ENCODE results near the gene GPATCH2L.

Gene GPATCH2L

DNA sequence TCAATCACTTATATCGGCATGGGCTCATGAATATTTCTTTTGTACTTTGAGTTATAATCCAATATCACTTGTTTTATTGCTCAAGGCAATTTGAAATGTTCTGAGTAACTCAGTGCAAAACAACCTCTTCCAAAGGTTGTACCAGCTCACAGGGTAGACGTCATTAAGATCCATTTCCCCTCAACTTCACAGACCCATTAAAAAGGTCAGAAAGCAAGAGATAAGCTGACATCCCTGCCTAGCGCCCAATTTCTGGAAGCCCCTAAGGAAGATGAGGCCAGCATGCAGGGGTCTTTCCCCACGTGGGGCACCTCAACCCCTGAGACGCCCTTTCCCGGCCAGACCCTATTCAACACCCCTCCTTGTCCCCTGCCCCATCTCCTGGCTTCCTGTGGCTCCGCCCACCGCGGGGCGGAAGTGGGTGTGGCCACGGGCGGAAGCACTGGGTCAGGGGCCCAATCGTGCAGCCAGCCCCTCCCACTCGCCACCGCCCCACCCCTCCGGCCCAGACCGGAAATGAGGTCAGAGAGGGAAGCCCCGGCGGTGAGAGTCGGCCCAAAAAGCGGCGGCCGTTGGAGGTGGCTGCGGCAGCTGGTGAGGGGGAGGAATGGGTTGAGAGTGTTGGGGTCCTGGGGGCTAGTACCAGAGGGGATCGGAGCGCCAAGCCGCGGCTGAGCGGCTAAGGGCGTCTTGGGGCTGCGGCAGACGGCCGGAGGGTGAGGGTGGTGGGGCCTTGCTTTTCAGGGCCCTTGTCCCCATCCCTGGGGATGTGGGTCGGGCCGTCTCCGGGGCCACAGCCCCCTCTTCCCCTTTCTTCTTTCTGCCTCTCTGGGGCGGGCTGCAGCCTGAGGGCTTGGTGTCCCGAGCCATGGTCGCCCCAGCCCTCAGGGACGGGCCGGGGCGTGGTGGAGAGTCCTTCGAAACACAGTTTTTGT, at the start of gene GPATCH2L:
Gene GPATCH2L (plus strand): TSS at position 525 of the 935 bp plus-strand sequence. CDS start 2,442 bp downstream, outside the sequence.
- DNase-seq (ENCODE audit: low read depth) = peak; percentile 78

DNA sequence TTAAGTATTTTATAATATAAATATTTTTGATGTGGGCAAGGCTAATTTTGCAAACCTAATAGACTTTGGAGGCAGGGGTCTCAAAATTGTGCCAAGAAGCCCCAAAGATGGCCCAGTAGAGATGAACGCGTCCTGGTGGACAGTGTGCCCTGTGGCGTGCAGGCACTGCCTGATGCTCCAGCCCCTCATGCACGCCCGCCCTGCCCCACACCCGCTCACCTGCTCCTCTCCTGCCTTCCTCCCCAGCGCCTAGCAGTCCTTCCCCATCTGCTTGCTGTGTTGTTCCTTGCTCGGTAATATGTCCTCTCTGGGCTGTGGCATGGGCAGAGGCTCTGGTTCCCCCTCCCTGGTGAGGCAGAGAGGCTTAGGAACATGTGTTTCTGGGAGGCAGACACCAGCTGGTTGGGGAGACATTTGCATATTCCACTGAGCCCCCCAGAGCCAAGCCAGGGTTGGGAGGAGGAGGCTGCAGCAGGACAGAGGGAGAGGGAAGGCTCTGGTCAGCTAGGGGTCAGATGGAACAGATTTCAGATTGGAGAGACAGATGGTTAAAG, 46.8 kb upstream of the GPATCH2L start:
- no peak for DNase-seq (ENCODE audit: low read depth)

DNA sequence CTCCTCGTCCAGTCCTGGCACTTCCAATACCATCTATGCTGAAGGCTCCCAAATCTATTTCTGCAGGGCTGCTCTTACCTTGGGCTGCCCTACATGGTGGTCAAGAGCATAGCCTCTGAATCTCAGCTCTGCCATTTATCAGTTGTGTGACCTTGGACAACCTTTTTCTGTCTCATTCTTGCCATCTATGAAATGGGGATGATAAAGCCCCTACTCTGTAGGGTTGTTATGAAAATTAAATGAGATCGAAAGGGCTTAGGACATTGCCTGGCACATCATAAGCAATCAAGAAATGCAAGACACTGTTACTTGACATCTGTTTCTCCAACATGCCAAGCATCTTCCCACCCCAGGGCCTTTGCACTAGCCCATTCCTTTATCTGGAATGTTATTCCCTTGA, 45.5 kb upstream of the GPATCH2L start:
- no peak for DNase-seq (ENCODE audit: low read depth)

DNA sequence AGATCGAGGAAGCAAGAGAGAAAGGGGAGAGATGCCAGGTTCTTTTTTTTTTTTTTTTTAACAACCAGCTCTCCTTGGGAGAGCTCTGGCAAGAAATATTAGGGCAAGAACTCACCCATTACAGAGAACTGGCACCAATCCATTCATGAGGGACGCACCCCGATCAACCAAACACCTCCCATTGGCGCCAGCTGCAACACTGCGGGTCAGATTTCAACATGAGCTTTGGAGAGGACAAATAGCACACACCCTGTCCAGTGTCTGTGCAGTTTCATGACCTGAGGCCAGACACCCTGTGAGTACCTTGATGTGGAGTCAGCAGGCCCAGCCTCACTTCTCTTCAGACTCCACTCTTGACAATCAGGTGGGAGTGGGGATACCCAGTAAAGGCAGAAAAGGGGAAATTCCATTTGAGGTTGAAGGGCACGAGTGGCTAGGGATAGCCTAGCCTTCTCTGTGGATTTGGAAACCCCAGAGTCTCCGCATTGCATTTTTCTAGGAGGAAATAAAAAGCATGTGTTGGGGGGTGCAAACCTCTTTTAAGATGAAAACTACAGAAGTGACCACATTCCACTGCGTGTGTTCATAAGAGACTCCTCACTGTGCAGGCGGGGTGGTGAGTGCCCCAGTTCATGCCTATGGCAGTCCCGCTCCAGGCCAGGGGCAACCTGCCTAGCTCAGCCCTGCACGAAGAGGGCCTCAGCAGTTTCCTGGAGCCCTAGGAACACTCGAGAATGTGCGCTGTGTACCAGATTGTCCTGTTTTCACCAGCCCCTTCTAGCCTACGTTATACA, 42.4 kb upstream of the GPATCH2L start:
- no peak for DNase-seq (ENCODE audit: low read depth)

DNA sequence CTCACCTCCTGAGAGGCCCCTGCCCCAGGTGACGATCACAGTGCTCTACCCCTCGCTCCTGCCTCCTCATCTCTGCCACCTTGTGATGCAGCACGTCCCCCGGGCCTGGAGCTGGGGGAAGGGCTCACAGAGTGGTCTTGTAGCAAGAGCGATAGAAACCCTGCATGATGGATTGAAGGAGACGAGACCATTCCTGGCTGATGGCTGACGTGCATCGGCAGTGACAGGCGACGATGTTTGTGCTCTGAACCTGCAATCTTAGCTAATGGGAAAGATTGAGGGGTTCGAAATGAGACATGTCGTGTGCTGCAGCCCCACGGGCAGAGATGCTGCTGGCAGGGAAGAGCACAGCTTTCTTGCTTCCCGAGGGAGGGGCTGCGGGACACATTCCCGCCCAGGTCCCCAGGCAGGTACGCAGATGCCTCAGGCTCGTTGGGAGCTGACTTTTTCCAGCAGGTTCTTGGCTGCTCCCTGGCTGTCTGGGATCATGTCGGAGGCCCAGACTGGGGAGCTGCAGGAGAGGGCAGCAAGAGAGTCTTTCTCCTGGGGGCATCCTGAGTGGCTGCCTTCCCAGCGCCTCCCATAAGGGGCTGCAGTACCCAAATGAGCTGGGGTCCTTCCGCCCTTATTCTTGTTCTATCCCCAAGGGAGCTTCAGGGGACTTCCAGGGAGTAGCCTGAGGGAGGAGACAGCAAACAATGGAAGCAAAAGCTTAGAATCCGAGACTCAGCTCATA, 38.7 kb upstream of the GPATCH2L start:
- no peak for DNase-seq (ENCODE audit: low read depth)

DNA sequence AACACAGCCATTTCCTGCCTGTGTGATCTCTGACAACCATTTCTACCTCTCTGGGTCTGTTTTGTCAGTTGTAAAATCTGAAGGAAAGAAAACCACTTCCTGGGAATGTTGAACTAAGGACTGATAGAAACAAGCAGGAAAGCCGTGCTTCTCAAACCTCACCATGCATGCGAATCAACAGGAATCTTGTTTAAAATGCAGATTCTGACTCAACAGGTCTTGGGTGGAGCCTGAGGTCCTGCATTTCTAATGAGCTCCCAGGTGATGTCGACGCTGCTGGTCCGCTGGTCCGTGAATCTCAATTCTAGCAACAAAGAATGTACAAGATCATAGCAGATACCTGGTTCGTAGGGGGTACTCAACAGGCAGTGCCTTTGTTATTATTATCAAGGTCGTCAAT, 38.0 kb upstream of the GPATCH2L start:
- no peak for DNase-seq (ENCODE audit: low read depth)

DNA sequence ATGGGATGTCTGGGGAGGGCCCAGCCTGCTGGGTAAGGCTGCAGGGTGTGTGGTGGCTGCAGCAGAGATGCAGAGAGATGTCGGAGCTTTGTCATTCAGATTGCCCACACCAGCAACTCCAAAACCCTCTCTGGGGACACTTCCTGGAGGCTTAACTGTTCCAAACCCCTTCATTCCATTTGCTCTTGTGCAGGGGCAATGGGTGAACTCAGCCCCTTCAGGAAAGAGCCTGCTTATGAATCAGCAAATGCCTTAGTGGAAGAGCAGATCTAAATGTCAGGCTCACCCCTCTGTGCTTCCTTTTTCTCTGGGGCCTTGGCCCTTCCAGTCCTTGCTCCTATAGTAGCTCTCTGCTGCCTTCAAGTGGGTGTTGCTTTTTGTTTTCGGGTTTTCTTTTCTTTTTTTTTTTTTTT, 36.7 kb upstream of the GPATCH2L start:
- no peak for DNase-seq (ENCODE audit: low read depth)

DNA sequence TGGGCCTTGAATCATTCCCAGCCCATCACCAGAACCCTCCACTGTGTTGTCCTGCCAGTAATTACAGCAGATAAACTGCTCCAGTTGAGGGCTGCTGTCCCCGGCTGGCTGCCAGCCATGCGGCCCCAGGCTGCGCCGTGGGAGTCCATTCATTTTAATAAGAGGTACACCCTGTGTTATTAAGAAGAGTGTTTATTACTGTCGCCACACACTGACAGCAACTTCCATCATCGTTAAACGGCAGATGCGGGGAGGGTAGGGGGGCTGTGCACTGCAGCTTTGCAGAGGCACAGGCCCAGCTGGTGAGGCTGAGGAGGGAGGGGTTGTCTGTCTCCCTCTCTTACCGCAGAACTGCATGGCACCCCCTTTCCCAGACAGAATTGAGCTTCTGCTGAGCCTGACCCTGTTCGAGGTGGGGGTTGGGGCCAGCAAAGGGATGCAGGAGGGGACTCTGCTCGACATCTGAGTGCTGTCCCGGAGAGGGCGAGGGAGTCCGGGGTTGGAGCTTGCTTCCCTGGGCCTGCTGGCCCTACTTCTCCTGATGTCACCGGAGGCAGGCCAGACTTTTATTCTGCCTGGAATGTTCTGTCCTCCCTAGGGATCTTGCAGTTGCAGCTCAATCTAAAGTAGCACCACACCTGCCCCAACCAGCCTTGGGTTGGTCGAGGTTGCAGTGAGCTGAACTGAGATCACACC, 33.8 kb upstream of the GPATCH2L start:
- DNase-seq (ENCODE audit: low read depth) = no peak

DNA sequence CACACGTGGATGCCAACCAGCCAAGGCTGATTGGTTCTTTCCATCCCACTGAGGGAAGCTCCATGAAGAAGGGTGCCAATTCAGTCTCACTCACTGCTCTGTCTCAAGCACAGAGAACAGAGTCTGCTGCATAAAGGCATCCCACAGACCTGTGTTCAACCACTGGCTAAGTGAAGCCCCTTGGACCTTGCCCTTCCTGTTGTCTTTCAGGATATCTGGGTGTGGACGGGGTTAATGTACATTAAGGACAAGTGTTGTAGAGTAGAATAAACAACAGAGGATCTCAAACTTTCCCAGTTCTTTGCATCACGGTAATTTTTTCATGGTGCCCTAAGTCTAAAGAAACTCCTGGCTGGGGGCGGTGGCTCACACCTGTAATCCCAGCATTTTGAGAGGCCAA, 33.1 kb upstream of the GPATCH2L start:
- DNase-seq (ENCODE audit: low read depth) = no peak

DNA sequence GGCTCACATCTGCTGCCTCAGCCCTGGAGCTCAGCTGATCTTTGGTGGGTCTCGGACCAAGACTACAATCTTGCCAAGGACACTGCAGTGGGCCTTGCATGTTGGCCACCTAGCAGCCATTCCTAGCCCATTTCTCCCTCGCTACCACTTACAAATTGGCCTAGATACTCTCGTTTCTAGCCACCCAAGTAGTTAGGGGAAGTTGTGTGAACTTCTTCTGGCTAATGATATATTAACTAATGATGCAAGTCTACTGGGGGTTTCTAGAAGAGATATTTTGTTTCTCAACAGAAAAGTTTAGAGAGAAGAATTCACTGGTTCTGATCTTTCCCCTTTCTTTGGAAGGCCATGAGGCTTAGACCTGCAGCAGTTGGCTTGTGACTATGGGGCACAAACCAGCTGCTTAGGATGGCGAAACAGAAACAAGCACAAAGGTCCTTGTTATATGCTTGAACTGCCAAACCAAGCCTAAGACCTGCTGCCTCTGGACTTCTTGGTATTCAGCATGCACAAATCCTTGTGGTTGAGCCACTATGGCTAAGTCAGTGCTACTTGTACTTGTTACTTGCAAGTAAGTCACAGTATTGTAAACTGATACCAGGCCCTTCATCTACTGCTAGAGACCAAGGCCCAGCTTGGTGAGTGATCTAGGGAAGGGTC, 30.5 kb upstream of the GPATCH2L start:
- DNase-seq (ENCODE audit: low read depth) = no peak

DNA sequence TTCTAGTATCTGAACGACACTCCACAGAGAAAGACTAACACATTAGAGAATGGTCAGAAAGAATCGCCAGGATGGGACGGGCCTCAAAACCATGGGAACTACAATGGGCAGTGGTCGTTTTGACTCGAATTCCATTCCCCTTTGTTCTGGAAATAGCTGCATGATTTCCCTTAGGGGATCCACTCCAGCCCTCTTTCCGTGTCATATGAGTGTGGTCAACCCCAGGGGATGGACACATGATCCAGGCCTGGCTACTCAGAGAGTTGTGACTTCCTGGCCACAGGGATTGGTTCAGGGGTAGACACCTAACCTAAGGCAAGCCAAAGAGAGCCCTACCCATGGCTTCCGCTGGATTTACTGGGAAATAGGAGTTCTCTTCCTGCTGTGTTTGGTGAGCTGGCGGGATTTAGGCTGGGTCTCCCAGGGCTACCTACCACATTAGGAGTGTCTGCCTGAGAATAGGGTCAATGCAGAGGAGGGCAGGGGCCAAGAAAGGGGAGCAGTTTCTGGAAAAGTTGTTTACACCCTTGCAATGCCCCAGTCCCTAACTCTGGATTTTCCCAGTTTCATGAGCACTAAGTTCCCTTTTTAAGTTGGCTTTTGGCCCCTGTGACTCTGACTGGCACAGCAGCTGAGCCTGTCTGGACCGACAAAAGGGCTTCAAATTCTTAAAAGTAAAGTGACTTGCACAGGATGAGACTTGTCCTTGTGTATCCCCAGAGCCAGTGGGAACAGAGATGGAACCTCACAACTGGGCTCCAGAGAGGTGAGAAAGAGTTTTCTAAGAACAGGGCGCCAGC, 28.1 kb upstream of the GPATCH2L start:
- DNase-seq (ENCODE audit: low read depth) = no peak

DNA sequence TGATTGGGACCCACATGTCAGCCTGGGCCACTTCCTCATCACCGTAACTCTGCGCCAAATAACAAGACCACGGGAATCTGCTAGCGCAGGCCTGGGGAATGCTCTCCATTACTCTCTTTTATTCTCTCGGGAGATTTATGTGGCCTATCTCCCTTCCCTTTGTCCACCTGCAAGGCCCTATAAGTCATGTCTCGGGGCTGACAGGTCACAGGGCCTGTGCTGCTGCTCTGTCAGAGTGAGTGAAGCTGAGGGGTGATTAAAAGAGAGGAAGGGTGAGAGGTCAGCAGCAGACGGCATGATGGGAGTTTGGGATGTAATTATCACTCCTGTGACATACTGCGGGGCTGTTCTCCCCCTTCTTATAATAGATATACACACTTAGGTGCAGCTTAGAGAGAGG, 26.2 kb upstream of the GPATCH2L start:
- no peak for DNase-seq (ENCODE audit: low read depth)

DNA sequence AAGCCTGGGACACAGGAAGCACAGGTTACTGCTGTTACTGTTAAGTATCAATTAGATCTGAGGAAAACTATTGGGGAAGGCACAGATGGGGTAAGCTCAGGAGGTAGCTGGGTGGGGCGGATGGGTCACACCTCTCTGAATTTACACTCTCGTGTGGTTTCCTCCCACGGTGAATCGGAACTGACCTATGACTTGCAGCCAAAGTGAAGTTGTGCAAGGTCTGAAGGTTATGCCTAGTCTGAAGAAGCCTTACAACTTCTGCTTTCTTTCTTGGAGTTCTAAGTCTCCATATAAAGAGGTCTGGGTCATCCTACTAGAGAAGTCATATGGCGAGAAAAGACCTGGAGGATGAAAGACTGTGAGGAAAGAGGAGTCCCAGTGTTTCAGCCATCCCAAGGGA, 25.6 kb upstream of the GPATCH2L start:
- no peak for DNase-seq (ENCODE audit: low read depth)

DNA sequence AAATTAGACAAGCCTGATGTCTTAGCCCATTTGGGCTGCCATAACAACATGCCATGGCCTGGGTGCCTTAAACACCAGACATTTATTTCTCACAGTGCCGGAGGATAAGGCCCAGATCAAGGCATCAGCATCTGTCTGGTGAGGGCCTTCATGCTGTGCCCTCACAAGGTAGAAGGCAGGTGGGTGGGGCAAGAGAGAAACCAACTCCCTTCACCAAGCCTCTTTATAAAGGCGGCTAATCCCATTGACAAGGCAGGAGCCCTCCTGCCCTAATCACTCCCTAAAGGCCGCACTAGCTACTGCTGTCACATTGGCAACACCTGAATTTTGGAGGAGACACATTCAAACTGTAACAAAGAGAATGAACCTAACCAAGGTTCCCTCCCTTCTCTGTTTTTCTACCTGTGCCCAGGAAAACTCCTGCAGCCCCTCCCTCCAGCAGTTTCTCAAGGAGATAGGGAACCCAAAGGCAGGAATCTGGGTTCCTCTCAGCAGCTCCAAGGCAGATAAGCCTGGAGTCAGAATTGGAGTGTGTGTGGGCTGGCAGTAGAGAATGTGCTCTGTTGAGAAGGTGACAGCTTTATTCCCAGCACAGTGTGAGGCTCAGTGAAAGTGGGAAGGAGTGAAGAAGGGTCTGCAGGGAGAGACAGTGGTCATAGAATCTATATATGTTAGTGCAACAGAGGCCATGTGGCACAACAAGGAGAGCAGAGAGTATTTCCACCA, 21.7 kb upstream of the GPATCH2L start:
- no peak for DNase-seq (ENCODE audit: low read depth)

DNA sequence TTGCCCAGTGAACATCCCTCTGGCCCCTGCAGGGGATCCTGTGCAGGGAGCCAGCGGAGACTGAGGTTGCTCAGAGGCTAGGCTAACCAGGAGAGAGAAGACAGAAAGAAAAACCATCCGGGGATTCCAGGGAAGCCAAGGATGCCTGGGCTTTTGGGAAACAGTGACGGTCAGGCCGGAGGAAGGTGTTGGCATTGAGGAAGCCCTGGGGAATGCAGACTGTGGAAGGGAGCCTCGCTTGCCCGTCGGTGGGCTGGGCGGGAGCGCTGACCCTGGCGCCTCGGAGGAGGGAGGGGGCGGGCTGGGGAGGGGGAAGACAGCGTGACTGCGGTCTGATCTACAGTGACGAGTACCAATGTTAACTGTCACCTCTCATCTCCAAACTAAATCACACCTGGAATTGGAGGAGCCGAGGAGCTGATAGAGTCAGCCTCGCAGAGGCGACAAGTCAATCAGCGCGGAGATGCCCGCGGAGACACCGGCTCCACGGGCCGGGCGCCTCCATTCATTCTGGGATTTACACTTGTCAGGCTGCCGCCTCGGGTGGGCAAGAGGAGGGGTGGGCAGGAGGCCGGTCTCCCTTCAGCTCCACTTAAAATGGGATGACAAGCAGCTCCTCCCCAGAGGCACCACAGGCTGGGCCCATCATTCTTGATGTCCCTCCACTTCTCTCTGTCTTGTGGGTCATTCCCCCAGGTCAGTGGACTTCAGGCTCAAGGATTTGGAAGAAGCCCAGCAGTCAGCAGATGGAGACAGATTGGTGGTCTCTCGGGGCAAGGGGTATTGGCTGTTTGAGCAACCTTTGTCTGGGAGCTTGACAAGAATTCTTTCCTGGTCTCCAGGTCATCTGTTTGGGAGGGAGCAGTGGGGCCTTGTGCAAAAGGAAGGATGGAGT, 20.4 kb upstream of the GPATCH2L start:
- DNase-seq (ENCODE audit: low read depth) = no peak

DNA sequence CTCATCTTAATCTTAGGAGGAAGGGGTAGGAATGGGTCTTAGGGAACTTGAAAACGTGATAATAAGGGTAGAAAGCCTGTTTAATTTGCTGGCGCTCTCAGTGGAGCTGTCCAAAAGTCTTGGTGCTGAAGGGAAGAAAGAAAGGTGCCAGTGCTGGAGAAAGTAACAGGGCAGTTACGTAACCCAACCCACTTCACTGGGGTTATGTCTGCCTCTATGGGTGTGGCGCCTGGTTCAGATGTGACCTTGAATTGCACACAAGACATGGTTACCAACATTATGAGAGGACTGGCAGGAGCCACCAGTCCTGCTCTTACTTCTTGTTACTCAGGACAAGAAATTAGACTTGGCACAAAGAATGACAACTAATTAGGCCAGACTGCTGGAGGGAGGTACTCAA, 18.6 kb upstream of the GPATCH2L start:
- DNase-seq (ENCODE audit: low read depth) = no peak

DNA sequence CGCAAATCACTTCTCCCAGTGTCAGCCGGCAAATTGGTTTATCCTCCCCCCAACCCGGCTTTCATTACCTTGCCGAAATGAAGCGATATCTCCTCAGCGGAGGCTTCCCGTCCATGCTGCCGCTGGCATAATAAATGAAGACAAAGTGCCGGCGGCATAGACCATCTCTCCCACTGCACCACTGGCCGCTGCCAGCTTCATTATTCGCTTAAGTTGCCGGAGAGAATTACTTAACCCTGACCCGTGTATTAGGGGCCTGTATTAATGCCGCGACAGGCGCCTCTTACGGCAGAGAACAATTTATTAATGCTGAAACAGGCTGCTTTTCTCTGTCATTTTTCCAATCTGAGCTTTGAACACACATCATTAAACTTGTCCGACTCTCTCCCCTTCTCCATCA, 17.5 kb upstream of the GPATCH2L start:
- no peak for DNase-seq (ENCODE audit: low read depth)

DNA sequence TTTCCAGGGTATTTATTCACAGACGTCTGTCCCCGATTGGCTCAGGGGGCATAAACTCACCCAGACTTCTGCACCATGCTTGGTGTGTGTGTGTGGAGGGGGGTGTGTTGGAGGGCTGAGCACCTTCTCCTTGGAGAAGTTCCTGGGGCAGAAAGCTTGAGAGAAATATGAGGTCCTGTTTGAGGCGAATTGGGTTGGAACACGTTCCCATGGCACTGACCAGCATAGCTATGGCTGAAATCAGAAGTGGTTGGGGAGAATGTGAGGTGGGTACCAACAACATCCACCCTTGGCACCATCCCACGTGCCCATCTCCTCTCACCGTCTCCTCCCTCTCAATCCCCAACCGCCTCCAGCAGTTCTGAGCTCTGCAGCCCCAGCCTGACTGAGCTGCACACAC, 16.0 kb upstream of the GPATCH2L start:
- DNase-seq (ENCODE audit: low read depth) = no peak
